HK-2 (cell line): ENCODE data around the gene RNF213.
A peak's percentile ranks its signal among the peaks of the same experiment; 100 is the strongest.

Experiments
- DNase-seq: peaks from one replicate; pipeline ENCODE4 v3.0.0-alpha.2; 2018; ENCODE audit not compliant: unreplicated experiment

RNF213 gene

DNA sequence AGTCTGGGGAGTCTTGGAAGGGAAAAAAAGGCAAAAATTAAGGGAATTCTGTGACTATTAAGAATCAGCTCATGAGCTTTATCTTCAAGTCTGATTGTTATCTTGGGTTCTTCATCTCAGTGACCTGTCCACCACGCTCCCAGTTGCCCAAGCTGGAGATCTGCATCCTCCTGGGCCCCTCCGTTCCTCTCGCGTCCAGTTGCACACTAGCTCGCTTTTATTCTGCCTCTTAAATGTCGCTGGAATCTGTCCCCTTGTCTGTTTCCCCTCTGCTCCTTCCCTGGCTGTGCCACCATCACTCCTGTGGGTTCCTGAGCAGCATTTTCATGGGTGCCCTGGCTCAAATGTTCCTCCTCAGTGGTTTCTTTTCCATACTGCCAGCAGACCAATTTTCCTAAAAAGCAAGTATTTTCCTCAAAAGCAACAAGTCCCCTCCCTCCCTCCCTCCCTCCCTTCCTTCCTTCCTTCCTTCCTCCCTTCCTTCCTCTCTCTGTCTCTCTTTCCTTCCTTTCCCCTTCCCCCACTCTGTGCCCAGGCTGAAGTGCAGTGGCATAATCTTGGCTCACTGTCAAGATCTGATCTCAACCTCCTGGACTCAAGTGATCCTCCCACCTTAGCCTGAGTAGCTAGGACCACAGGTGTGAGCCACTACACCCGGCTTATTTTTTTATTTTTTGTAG is 155.7 kb downstream of the RNF213 start:
- no peak for DNase-seq

DNA sequence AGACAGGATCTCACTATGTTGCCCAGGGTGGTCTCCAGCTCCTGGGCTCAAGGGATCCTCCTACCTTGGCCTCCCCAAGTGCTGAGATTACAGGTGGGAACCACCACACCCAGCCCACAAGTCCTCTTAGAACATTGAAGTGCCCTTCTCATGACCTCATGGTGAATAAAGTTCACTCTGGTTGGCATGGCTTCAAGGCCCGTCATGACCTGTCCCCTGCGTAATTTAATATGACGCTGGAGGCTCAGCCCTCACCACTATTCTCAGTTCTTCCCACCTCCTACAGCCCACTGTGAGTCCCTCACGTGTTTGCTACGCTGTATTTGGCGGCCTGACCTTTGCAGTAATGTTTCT is 156.3 kb downstream of the RNF213 start:
- no peak for DNase-seq

DNA sequence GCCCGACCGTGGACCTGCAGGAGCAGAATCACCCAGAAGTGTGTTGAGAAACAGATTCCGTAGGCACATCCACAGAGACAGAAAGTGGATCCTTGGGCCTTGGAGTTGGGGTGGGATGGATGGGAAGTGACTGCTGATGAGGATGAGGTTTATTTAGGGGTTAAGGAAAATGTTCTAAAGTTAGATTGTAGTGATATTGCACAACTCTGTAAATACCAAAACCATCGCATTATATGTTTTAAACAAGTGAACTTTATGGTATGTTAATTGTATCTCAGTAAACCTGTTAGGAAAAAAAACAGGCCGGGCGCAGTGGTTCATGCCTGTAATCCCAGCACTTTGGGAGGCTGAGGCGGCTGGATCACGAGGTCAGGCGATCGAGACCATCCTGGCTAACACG is 157.9 kb downstream of the RNF213 start:
- DNase-seq, result no peak

DNA sequence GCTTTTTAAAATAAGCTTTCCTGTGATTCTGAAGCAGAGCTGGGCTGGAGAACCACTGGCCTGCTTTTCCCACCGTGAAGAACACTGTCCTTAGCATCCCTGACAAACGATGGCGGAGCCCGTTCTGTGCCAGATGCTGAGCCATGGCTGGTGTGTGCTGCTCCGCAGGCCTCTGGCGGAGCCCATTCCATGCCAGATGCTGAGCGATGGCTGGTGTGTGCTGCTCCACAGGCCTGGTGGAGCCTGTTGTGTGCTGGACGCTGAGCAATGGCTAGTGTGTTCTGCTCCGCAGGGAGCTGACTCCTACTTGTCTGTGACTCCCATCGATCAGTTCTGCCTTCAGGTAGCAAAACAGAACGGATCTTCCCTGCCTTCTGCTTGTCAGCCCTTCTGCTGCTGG is 158.6 kb downstream of the RNF213 start:
- no peak for DNase-seq

DNA sequence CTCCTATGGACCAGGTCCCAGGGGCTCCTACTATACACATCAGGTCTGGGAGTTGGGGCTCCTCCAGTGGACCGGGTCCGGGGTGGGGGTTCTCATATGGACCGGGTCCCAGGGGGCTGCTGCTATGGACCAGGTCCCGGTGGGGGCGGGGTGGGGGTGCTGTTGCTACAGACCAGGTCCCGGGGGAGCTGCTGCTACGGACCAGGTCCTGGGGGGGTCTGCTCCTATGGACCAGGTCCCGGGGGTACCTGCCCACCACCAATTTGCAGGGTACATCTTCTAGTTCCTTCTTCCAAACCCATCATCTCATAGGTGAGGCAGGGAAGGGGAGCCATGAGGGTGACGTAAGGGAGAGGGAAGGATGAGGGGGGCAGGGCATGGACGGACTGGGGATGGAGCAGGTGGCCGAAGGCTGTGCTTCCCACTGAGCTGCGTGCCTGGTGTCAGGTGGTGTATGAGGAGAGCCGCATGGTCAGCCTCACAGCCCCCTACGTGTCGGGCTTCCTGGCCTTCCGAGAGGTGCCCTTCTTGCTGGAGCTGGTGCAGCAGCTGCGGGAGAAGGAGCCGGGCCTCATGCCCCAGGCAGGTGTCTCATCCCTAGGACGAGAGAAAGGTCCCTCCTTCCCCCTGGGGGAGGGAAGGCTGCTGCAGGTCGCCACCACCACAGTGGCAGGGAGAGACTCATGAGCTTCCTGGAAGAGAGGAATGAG is 160.9 kb downstream of the RNF213 start:
- DNase-seq, result no peak

DNA sequence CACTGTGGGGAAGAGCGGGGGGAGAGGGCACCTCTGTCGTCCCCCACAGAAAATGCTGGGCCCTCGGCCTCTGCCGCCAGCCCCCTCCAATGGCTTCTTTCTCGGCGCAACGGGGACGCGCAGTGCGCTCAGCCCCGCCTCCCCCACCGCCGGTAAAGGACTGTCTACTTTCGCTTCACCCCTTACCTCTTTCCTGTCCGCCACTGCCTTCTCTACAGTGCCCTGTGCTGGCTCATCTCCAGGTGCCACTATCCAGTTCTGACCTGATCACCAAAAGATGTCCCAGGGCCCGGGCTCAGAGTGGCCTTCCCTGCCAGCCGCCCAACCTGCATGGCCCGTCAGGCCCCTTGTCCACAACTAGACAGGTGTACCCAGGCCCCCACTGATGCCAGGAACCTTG is 161.6 kb downstream of the RNF213 start:
- DNase-seq, result no peak

DNA sequence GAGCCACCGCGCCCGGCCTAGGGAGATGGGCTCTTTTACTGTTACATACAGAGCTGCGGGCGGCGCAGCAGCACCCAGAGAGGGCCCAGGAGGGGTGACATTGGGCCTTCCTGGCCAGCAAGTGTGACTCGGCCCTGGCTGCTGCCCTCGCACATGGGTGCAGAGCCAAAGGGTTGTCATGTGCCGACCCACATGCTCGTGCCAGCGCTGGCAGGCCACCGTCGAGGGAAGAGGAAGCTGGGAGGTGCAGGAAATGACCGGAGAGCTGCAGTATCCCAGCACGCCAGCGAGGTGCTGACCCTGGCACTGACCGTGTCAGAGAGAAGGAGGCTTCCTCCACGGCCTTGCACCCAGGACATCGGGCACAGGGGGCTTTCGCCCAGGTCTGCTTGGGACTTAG is 162.3 kb downstream of the RNF213 start:
- no peak for DNase-seq

DNA sequence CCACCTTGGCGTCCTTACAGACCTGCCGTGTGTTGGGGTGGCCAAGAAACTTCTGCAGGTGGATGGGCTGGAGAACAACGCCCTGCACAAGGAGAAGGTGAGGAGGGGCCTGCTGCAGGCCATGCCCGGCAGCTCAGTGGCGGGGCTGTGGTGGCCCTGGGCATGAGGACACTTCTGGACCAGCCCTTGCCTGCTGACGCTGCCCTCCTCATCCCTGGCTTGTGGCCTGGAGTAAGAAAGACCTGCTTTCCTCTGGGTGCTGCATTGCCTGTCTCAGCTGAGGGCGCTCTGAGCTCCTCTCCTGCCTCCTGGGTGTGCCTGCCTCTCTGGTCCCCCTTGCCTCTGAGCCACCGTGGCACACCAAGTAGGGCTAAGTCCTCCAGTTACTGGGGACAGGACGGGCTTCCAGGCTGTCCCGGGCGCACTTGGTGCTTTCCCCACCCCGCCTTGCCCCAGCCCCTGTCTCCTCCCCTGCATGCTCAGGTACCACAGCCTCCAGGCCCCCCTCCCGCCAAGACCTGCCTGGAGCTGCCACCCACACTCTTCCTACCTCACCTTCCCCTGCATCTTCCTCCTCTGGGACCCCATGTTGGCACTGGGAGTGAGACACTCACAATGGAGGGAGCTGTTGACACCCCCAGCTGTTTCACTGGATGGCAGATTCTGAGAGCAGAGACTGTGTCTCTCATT is 163.0 kb downstream of the RNF213 start:
- DNase-seq, result no peak

DNA sequence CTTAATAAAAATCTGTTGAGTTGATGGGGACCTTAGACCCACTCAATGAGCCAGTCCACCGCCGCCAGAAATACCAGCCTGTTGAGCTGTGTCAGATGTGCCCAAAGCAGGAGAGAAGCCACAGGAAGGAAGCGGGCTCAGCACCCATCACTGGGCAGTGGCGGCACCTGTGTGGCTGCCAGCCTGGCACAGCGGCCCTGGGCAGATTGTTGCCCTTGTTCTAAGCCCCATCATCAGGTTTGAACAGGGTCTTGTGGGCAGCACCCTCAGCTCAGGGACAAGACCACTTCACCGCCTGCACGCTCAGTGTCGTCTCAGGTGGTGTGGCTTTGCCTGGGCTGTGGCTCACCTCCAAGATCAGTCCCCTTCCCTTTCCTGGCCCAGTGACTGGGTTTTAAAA is 163.6 kb downstream of the RNF213 start:
- no peak for DNase-seq

DNA sequence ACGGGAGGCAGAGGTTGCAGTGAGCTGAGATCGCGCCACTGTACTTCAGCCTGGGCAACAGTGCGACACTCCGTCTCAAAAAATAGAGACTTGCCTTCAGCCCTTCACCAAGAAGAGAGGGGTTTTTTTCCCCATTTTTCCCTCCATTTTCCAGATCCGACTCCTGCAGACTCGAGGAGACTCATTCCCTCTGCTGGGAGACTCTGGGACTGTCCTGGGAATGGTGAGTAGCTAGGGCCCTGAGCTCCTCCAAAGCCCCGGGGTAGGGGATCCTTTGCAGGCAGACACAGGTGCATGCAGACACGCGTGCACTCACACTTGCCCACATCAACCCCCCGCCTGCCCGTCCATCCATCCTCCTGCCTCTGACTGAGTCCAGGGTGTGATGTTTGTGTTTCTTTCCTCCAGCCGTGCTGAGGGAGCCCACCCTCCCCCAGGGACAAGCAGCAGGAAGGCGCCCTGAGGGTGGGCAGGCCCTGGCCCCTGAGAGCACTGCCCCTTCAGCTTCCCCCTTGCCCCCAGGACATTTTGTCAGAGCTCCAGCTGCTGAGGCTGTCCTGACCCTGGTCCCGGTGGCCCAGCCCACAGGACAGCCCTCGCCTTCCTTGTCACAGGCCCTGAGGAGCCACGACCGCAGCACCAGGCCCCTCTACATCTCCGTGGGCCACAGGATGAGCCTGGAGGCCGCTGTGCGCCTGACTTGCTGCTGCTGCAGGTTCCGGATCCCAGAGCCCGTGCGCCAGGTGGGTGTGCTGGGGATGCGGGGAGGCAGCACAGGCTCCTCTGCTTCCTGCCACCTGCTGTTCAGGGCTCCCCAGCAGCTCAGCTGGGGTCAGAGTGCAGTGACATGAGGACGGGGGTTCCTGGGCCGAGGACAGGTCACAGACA is 164.5 kb downstream of the RNF213 start:
- DNase-seq, result no peak

DNA sequence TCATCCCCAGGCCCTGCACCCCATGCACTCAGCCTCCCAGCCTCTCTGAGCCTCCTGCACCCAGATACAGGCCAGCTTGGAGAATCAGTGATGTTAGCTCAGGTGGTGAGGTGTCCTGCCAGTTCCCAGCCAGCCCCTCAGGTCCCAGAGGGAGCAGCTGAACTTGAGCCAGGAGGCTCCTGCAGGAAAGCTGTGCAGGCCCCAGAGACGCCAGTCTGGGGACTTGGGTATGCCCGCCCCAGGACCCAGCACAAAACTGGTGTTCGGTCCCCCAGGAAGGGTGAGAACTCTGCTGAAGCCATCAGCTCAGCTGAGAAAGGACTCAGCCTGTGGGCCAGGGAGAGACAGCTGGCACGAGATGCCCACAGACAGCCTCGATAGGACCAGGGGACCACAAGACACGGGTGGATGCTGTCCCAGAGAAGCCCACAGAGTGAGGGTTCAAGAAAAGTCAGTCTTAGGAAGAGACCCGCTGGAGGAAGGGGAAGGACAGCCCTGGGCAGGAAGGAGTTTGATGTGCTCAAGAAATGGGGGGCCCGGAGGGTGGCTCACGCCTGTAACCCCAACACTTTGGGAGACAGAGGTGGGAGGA is 165.3 kb downstream of the RNF213 start:
- DNase-seq, result no peak

DNA sequence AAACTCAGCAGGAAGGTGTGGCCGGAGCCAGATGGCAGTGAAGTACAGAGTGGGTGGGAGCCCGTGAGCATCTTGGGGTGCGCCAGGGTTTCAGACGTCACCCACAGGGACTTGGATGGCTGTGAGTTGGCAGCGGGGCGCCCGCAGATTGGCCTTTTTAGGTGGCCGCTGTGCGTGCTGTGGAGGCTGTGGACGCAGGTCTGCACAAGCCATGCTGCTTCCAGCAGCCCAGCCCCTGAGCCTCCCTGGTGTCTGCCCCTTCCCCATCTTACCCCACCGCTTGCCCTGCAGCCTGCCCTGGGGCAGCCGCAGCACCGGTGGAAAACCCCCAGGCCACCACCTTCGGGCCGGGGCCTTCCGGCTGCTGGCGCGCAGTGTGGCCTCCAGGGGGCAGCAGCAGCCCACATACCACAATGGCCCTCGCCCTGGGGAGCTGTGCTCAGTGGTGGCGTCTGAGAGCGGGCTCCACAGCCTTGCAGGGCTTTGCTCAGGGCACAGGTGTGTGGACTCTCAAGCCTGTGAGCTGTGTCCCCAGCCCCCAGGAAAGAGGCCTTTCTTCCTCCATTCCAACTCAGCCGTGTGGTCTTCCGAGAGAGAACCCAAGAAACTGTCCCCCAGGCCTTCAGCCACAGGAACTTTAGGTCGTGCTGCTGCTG is 166.1 kb downstream of the RNF213 start:
- DNase-seq, result peak; percentile 84

DNA sequence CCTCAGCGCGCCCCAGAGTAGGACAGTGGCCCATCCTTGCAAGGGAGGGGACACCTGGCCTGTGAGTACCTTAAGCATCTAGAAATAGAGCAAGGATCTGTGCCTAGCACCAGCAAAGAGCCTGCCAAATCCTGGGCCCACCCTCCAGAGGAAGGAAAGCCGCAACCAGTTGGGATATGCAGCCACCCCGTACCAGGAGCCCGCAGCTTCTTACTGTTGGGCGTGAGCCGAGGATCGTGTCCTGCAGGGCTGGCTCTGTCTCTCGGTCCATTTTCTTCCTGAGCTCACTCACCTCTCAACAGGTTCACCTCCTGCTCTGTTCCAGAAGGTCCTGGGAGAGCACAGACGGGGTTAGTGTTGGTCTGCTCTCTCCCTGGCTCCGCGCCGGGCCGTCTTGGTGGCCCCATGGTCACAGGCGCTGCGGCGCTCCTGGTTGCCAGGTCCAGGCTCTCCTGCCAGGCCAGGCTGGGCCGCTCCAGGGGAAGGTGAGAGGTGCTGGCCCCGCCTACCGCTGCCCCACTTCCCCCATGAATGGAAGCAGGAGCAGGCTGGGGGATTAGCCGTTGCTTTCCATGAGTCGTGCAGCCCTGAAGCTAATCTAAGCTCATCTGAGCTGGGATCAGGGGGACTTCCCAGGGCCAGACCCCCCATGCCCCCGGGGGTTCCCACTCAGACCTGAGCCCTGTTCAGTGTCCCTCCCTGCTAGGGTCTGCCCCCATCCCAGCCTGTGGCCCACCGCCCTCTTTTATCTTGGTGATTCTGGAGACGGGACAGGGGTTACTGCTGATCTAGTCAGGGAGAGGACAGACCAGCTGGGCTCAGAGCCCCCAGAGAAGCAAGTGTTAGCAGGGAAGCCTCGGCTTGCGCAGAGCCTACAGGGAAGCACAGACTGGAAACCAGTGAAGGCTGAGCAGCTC is 167.0 kb downstream of the RNF213 start:
- no peak for DNase-seq

DNA sequence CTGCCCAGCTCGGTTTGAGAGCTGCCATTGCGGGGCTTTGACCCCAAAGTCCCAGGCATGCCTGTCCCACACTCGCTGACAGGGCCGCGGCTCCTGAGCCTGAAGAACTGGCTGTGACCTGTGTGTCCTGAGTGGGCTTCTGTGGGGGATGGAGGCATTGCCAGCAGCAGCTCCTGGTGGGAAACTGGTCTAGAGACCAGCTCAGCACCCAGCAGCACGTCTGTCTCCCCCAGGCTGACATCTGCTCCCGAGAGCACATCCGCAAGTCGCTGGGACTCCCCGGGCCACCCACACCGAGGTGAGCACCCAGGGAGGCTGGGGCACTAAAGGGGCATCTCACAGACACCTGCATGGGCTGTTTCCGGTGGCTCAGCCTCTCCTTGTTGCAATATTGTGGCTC is 167.7 kb downstream of the RNF213 start:
- no peak for DNase-seq

DNA sequence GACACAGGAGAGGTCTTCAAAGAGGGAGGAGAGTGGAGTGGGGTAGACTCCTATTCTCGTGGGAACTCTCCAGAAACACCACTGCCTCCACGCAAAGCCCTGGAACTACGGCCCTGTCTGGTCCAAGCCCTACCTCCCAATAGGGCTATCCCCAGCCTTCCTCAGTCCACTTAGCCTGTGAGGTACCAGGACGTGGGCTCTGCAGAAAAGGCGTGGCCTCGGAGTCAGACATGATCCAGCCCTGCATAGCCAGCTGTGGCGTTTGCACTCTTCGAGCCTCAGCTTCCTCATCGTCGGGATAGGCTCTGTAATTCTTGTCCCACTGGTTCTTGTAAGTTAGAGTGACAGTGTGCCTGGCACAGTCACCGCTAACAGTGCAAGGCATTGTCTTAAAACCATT is 168.1 kb downstream of the RNF213 start:
- DNase-seq, result no peak

DNA sequence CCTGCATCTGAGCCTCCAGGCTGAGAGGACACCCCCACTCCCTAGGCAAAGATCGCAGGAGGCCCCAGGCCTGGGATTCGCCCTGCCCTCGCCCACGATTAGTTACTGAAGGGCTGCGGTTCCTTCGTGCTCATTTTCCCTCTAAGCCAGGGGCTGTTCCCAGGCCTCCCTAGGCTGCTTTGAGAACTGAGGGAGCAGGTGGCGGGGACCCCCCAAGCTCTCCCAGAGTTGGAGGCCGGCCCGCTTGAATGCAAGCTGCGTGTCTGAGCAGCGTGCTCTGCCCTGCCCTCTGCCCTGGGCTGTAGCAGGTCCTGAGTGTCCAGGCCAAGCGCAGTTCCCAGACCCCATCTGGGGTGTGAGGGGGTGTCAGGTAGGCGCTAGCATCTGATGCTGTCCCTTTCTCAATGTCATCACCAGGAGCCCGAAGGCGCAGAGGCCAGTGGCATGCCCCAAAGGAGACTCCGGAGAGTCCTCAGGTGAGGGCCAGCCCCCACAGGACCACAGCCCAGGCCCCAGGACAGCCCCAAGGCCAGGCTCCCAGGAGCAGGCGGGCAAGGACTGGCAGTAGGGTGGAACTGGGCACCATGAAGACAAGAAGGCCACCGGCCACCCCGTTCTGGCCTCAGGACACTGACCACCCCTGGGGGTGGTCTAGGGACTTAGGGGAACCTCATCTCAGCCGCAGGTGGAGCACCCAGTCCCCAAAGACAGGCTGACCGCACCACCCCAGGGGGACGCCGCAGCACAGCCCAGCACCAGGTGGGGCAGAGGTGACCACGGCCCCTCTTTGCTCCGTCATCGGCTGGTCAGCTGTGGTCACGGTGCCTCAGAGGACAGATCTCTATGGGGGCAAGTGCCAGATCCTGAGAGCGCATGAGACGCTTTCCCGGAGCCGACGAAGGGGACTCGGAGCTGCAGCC is 169.0 kb downstream of the RNF213 start:
- no peak for DNase-seq

DNA sequence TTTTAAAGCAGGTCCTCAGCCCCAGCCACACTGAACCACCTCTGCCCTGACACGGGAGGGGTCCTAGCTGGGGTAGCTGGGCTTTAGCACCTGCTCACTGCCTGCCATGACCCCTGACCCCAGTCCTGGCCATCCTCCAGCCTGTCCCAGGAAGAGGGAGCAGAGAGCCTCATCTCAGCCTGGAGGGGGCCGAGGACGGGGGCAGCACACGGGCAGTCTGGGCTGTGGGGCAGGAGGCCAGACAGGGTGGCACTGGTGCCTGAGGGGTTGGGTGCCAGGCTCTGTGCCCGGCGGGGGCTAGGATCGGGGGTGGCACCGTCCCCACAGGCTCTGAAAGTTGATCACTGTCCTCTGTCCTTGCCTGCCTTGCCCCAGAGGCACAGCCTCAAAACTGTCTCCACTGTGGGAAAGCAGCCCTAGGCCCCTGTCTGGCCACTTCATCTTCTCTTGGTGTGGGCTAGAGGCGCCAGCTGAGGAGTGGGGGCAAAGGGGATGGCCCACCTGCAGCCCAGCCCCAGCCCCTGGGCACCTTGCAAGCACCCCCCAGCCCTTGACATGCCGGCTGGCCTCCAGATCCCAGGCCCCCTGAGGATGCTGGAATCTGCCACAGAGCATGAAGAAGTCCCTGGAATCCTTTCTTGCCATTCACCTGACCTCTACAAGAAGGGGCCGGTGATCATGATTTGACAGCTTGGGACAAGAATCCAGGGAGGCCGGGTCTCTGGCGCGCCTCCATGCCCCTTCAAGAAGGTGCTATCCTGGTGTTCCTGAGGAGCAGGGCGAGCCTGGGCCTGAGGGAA is 170.0 kb downstream of the RNF213 start:
- DNase-seq, result no peak
